ENCODE results near the gene C9.
"Not testable (repeated sequence)": the region's sequence is repeated elsewhere in the genome, so short reads cannot be mapped to it uniquely, and the experiment has no call there.

C9 gene

DNA sequence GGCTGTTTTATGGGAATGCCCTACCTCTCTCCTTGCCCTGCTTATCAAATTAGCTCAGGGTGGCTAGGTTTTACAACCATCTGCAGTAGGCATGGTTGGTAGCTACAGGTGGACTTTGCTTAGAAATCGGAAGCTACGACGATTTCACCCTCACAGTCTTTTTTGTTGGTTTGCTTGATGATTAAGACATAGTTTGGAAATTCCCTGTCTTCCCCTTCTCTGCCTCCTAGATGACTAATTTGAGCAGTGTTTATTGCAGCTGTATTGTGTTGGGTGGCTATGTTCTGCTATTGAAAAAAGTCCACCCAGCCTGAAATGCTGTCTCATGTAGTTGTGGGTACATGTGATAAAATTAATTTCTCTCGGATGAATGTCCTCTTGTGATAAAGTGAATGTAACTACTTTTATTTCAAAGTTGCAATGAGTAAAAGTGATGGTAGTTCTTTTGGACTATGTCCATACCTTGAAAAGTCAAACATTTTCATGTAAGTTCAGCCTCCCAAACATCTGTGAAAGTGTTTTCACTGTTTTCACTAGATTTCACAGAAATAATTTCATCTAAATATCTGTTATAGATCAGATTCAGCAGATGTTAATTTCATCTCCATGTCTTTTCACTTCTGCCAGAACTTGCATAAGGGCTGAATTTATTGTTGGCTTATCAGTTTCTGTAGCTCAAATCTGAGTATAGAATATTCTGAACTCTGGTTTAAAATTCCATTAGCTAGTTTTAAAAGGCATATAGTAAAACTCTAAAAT, 107.6 kb downstream of the C9 start:
- Histone ChIP-seq H3K4me2 (ENCODE audit: low read length) (peak overlapping the region; percentile 74), H3K27me3 (ENCODE audit: control insufficient read depth, insufficient read depth, low read length) (peaks cover 5% of the 10 kb centered on the region), H3K4me3 (ENCODE audit: low read length) (peak overlapping the region; percentile 63), H3K36me3 (ENCODE audit: insufficient read depth, low read length) (no peaks in the 10 kb centered on the region), H3K9me3 (replicated peaks; ENCODE audit: low read length) (no peaks in the 10 kb centered on the region), H3K9ac (ENCODE audit: low read depth, low read length) (no peak overlapping the region), H3K4me1 (ENCODE audit: control insufficient read depth, insufficient read depth, low read length) (peaks cover 7% of the 10 kb centered on the region)

DNA sequence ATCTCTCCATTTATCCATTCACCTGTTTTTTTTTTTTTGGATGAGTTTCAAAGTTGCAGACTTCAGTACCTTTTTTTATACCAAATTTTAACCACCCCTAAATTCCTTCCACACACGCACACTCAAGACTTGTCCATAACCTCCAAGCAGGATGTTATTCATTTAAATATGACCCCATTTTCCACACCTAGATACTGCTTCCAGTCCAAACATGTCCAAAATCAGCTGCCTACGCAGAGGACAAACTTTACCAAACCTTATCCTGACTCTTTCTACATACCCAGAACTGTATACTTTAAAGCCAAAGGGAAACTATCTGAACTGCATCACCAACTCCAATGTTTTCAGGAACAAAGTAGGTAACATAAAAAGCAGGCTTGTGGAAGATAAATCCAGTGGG, 108.9 kb downstream of the C9 start:
- Histone ChIP-seq H3K4me3 (ENCODE audit: low read length) (no peak overlapping the region), H3K9me3 (replicated peaks; ENCODE audit: low read length) (no peaks in the 10 kb centered on the region), H3K27me3 (ENCODE audit: control insufficient read depth, insufficient read depth, low read length) (peaks cover 5% of the 10 kb centered on the region), H3K4me1 (ENCODE audit: control insufficient read depth, insufficient read depth, low read length) (peaks cover 7% of the 10 kb centered on the region), H3K9ac (ENCODE audit: low read depth, low read length) (no peak overlapping the region), H3K36me3 (ENCODE audit: insufficient read depth, low read length) (no peaks in the 10 kb centered on the region), H3K4me2 (ENCODE audit: low read length) (no peak overlapping the region)

DNA sequence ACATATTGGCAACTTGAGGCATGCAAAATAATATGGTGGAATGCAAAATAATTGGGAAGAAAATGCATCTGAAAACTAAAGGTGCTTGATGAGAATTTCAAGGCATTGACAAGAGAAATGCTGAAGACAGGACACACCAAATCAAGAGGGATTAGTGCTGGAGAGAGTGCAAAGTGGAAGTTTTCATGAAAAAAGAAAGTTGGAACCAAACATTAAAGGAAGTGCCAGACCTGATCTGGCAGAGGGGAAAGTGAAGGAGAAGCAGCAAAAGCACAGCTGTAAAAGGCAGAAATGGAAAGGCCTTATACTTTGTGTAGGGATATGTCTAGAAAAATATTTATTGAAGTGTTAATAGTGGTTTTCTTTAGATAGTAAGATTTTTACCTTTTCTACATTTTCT, 109.6 kb downstream of the C9 start:
- no peaks in the 10 kb centered on the region for H3K36me3 ChIP-seq (ENCODE audit: insufficient read depth, low read length)
- H3K9ac ChIP-seq (ENCODE audit: low read depth, low read length): no peak overlapping the region
- peaks cover 7% of the 10 kb centered on the region for H3K4me1 ChIP-seq (ENCODE audit: control insufficient read depth, insufficient read depth, low read length)
- H3K4me2 ChIP-seq (ENCODE audit: low read length): no peak overlapping the region
- no peak overlapping the region for H3K4me3 ChIP-seq (ENCODE audit: low read length)
- H3K9me3 ChIP-seq (replicated peaks; ENCODE audit: low read length): no peaks in the 10 kb centered on the region
- peaks cover 5% of the 10 kb centered on the region for H3K27me3 ChIP-seq (ENCODE audit: control insufficient read depth, insufficient read depth, low read length)

DNA sequence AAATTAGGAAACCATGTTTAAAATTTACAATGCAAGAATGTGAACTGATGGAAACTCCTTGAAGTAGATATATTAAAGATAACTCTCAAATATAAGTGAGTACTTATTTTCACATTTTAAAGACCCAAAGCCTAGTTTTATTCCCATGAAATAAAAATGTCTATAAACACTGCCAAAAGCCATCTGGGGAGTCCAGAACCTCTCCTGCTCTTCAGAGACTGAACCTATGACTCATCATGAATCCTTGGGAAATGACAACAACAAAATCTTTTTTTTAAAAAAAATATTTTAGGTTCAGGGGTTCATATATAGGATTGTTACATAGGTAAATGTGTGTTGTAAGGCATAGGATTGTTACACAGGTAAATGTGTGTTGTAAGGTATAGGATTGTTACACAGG, 111.1 kb downstream of the C9 start:
- Histone ChIP-seq H3K9me3 (replicated peaks; ENCODE audit: low read length) (no peaks in the 10 kb centered on the region), H3K9ac (ENCODE audit: low read depth, low read length) (no peak overlapping the region), H3K27me3 (ENCODE audit: control insufficient read depth, insufficient read depth, low read length) (peaks cover 5% of the 10 kb centered on the region), H3K4me3 (ENCODE audit: low read length) (no peak overlapping the region), H3K36me3 (ENCODE audit: insufficient read depth, low read length) (no peaks in the 10 kb centered on the region), H3K4me2 (ENCODE audit: low read length) (no peak overlapping the region), H3K4me1 (ENCODE audit: control insufficient read depth, insufficient read depth, low read length) (peaks cover 7% of the 10 kb centered on the region)

DNA sequence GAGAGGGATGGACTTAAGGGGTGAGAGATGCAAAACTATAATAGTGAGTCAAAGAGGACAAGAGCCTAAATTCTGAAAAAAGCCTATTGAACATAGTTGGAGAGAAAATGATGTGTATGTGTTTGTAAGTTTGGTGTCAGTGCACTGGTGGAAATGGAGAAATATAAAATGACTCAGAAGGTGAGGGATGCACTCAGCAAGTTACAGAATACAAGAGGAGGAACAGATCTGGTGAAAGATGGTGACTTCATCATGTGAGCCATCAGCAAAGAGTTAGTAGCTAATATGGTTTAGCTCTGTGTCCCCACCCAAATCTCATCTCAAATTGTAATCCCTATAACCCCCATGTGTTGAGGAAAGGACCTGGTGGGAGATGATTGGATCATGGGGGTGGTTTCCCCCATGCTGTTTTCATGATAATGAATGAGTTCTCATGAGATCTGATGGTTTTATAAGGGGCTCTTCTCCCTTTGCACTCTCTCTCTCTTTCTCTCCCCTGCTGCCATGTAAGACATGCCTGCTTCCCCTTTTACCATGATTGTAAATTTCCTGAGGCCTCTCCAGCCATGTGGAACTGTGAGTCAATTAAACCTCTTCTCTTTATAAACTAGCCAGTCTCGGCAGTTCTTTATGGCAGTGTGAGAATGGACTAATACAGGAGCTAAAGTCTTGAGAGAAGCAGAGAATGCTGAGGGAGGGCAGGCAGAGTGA, 114.6 kb downstream of the C9 start:
- Histone ChIP-seq H3K4me1 (ENCODE audit: control insufficient read depth, insufficient read depth, low read length) (no peaks in the 10 kb centered on the region), H3K9me3 (replicated peaks; ENCODE audit: low read length) (no peaks in the 10 kb centered on the region), H3K27me3 (ENCODE audit: control insufficient read depth, insufficient read depth, low read length) (peaks cover 7% of the 10 kb centered on the region), H3K4me2 (ENCODE audit: low read length) (no peak overlapping the region), H3K36me3 (ENCODE audit: insufficient read depth, low read length) (no peaks in the 10 kb centered on the region), H3K4me3 (ENCODE audit: low read length) (no peak overlapping the region), H3K9ac (ENCODE audit: low read depth, low read length) (no peak overlapping the region)

DNA sequence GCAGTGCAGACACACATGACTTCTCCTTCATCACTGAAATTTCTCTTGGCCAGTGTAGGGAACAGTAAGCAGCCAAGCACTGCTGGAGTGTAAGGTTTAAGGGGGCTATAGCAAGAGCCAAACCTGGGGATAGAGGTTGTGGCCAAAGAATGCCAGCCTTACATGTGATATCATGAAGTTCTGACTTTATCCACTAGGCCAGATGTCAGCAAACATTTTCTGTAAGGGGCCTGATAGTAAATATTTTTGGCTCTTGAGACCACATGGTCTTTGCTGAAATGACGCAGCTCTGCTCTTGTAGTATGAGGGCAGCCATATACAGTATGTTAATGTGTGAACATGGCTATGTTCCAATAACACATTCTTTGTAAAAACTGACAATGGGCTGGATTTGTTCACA, 115.2 kb downstream of the C9 start:
- H3K9ac ChIP-seq (ENCODE audit: low read depth, low read length): no peak overlapping the region

DNA sequence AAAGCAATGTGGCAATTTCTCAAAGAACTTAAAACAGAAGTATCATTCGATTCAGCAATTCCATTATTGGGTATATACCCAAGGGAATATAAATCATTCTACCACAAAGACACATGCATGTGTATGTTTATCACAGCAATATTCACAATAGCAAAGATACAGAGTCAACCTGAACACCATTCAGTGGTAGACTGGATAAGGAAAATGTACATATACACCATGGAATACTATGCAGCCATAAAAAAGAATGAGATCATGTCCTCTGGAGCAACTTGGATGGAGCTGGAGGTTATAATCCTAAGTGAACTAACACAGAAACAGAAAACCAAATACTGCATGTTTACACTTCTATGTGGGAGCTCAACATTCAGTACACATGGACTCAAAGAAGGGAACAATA, 123.5 kb downstream of the C9 start:
- H3K27me3 ChIP-seq (ENCODE audit: control insufficient read depth, insufficient read depth, low read length): peaks cover 27% of the 10 kb centered on the region
- H3K9me3 ChIP-seq (replicated peaks; ENCODE audit: low read length): peaks cover 7% of the 10 kb centered on the region
- H3K9ac ChIP-seq (ENCODE audit: low read depth, low read length): no peak overlapping the region
- no peaks in the 10 kb centered on the region for H3K4me1 ChIP-seq (ENCODE audit: control insufficient read depth, insufficient read depth, low read length)
- H3K4me3 ChIP-seq (ENCODE audit: low read length): no peak overlapping the region
- no peak overlapping the region for H3K4me2 ChIP-seq (ENCODE audit: low read length)
- H3K36me3 ChIP-seq (ENCODE audit: insufficient read depth, low read length): no peaks in the 10 kb centered on the region

More for the DNA sequence above, 115.2 kb downstream of the C9 start:
- H3K9me3 ChIP-seq (replicated peaks; ENCODE audit: low read length): no peaks in the 10 kb centered on the region
- H3K4me1 ChIP-seq (ENCODE audit: control insufficient read depth, insufficient read depth, low read length): no peaks in the 10 kb centered on the region
- H3K4me3 ChIP-seq (ENCODE audit: low read length): no peak overlapping the region
- peaks cover 4% of the 10 kb centered on the region for H3K27me3 ChIP-seq (ENCODE audit: control insufficient read depth, insufficient read depth, low read length)
- no peaks in the 10 kb centered on the region for H3K36me3 ChIP-seq (ENCODE audit: insufficient read depth, low read length)
- H3K4me2 ChIP-seq (ENCODE audit: low read length): no peak overlapping the region

DNA sequence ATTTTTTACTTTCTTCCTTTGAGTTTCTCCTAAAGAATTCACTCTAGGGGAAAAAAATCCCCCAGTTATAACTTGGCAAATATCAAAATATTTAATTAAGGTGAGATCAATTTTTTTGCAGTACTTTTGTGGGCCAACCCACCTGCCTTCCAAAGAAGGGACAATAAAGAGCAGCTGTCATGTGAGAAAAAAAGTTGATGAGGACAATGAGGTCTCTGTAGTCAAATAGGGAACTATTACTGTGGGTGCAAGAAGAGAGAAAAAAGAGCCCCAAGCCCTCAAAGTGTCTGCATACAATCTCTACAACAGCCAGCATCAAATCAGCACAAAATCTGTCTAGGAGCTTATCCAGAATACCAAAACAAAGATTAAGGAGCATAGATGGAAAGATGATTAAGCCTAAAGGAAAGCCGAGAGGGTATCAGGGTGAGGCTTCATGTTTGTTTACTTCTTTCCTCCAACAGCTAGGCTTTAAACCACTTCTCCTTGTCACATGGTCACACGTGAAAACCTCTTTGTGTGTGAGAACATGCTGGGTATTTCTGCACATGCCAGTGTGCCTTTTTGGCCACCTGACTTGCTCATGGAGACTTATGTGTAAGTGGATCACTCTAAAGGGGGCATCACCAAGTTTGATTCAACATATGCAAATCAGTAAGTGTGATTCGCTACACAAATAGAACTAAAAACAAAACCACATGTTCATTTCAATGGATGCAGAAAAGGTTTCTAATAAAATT, 125.8 kb downstream of the C9 start:
- no peak overlapping the region for H3K9ac ChIP-seq (ENCODE audit: low read depth, low read length)
- H3K4me1 ChIP-seq (ENCODE audit: control insufficient read depth, insufficient read depth, low read length): no peaks in the 10 kb centered on the region
- H3K4me3 ChIP-seq (ENCODE audit: low read length): no peak overlapping the region
- peaks cover 24% of the 10 kb centered on the region for H3K27me3 ChIP-seq (ENCODE audit: control insufficient read depth, insufficient read depth, low read length)
- no peaks in the 10 kb centered on the region for H3K36me3 ChIP-seq (ENCODE audit: insufficient read depth, low read length)
- peaks cover 7% of the 10 kb centered on the region for H3K9me3 ChIP-seq (replicated peaks; ENCODE audit: low read length)
- H3K4me2 ChIP-seq (ENCODE audit: low read length): no peak overlapping the region

DNA sequence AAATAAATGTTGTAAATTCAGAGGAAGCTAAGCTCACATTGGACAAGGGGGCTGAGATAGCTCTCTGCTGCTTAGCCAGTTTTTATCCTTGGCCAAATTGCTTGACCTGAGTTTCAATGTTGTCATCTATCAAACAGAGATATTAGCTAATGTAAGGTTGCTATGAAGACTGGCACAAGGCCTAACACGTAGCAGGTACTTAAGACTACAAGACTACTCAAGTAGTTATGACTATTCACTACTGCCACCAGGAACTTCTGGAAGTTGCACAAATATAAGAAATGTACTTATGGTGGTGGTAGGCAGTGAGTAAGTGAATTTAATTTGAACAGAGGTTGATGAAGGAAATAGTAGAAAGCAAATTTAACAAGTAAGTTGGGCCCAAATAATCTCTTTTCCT, 127.6 kb downstream of the C9 start:
- H3K9me3 ChIP-seq (replicated peaks; ENCODE audit: low read length): peaks cover 7% of the 10 kb centered on the region
- no peaks in the 10 kb centered on the region for H3K36me3 ChIP-seq (ENCODE audit: insufficient read depth, low read length)
- H3K9ac ChIP-seq (ENCODE audit: low read depth, low read length): no peak overlapping the region
- H3K27me3 ChIP-seq (ENCODE audit: control insufficient read depth, insufficient read depth, low read length): peaks cover 24% of the 10 kb centered on the region
- H3K4me3 ChIP-seq (ENCODE audit: low read length): no peak overlapping the region
- no peaks in the 10 kb centered on the region for H3K4me1 ChIP-seq (ENCODE audit: control insufficient read depth, insufficient read depth, low read length)
- H3K4me2 ChIP-seq (ENCODE audit: low read length): no peak overlapping the region

DNA sequence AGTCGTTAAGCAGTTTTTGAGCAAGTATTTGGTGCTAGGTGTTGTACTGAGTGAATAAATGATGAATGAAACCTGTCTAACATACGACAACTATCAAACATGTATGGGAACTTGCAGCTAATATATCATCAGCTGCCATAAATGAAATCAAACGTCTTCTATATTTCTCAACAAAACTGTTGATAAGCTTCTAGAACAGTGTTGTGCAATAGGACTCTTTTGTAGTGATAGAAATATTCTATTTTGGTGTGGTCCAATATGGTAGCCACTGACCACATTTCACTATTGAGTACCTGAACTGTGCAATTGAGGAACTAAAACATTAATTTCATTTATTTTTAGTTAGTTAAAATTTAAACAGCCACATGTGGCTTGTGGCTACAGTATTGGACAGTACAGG, 128.6 kb downstream of the C9 start:
- Histone ChIP-seq H3K4me2 (ENCODE audit: low read length) (no peak overlapping the region), H3K27me3 (ENCODE audit: control insufficient read depth, insufficient read depth, low read length) (peaks cover 24% of the 10 kb centered on the region), H3K4me3 (ENCODE audit: low read length) (no peak overlapping the region), H3K4me1 (ENCODE audit: control insufficient read depth, insufficient read depth, low read length) (no peaks in the 10 kb centered on the region), H3K9me3 (replicated peaks; ENCODE audit: low read length) (peaks cover 5% of the 10 kb centered on the region), H3K9ac (ENCODE audit: low read depth, low read length) (no peak overlapping the region), H3K36me3 (ENCODE audit: insufficient read depth, low read length) (no peaks in the 10 kb centered on the region)

DNA sequence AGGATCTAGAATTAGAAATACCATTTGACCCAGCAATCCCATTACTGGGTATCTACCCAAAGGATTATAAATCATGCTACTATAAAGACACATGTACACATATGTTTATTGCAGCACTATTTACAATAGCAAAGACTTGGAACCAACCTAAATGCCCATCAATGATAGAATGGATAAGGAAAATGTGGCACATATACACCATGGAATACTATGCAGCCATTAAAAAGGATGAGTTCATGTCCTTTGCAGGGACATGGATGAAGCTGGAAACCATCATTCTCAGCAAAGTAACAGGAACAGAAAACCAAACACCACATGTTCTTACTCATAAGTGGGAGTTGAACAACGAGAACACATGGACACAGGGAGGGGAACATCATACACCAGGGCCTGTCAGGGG, 129.8 kb downstream of the C9 start:
- not testable (repeated sequence) for H3K36me3 ChIP-seq (ENCODE audit: insufficient read depth, low read length); H3K9me3 ChIP-seq (replicated peaks; ENCODE audit: low read length); H3K4me3 ChIP-seq (ENCODE audit: low read length); H3K4me1 ChIP-seq (ENCODE audit: control insufficient read depth, insufficient read depth, low read length); H3K9ac ChIP-seq (ENCODE audit: low read depth, low read length); H3K4me2 ChIP-seq (ENCODE audit: low read length)
- H3K27me3 ChIP-seq (ENCODE audit: control insufficient read depth, insufficient read depth, low read length): peaks cover 24% of the 10 kb centered on the region

All from skeletal muscle satellite cell (primary cell).